D721Med (cell line): ENCODE measurements around the gene DVL1.

ENCODE experiments used
- DNase-seq: peaks from one replicate; pipeline ENCODE4 v3.0.0; 2011; ENCODE audit warnings: low spot score; ENCODE audit not compliant: insufficient read length
- FAIRE-seq: peaks from 2 replicates; lab custom pipeline; 2011; peaks lifted over from hg19 to GRCh38; lab: Jason Lieb, UNC
- TF ChIP-seq, protein P1 (sequence below): IDR thresholded peaks from 2 replicates; pipeline ENCODE4 v1.5.1; 2012; ENCODE audit warnings: mild to moderate bottlenecking, control low read depth; ENCODE audit not compliant: insufficient read depth; ENCODE audit errors: missing control alignments

DVL1 gene

DNA sequence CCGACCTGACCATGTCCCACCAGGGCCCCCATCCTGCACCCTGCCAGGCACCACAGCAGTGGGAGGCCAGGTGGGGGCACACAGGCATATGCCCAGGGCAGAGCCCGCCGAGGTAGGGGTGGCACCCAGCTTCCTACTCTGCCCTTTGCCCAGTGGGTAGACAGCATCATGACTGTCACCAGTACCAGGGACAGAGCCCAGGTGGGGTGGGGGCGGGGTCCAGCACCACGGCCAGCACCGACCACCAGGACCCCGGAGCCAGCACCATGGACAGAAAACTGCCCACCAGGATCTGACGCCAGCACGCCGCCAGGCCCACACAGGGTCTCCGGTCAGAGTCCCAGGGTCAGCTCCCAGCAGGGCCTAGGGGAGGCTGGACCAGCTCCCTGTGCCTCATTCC, 14.4 kb downstream of the DVL1 start:
- FAIRE-seq (no peak), DNase-seq (no peak)
- TF ChIP-seq, protein P1, sequence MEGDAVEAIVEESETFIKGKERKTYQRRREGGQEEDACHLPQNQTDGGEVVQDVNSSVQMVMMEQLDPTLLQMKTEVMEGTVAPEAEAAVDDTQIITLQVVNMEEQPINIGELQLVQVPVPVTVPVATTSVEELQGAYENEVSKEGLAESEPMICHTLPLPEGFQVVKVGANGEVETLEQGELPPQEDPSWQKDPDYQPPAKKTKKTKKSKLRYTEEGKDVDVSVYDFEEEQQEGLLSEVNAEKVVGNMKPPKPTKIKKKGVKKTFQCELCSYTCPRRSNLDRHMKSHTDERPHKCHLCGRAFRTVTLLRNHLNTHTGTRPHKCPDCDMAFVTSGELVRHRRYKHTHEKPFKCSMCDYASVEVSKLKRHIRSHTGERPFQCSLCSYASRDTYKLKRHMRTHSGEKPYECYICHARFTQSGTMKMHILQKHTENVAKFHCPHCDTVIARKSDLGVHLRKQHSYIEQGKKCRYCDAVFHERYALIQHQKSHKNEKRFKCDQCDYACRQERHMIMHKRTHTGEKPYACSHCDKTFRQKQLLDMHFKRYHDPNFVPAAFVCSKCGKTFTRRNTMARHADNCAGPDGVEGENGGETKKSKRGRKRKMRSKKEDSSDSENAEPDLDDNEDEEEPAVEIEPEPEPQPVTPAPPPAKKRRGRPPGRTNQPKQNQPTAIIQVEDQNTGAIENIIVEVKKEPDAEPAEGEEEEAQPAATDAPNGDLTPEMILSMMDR, result no peak

DNA sequence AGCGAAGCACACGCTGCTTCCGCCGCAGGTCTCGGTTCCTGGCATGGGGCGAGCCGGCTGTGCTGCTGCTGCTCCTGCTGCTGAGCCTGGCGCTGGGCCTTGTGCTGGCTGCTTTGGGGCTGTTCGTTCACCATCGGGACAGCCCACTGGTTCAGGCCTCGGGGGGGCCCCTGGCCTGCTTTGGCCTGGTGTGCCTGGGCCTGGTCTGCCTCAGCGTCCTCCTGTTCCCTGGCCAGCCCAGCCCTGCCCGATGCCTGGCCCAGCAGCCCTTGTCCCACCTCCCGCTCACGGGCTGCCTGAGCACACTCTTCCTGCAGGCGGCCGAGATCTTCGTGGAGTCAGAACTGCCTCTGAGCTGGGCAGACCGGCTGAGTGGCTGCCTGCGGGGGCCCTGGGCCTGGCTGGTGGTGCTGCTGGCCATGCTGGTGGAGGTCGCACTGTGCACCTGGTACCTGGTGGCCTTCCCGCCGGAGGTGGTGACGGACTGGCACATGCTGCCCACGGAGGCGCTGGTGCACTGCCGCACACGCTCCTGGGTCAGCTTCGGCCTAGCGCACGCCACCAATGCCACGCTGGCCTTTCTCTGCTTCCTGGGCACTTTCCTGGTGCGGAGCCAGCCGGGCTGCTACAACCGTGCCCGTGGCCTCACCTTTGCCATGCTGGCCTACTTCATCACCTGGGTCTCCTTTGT, 15.5 kb downstream of the DVL1 start:
- no peak for FAIRE-seq
- DNase-seq, result no peak
- TF ChIP-seq, protein P1, result no peak

DNA sequence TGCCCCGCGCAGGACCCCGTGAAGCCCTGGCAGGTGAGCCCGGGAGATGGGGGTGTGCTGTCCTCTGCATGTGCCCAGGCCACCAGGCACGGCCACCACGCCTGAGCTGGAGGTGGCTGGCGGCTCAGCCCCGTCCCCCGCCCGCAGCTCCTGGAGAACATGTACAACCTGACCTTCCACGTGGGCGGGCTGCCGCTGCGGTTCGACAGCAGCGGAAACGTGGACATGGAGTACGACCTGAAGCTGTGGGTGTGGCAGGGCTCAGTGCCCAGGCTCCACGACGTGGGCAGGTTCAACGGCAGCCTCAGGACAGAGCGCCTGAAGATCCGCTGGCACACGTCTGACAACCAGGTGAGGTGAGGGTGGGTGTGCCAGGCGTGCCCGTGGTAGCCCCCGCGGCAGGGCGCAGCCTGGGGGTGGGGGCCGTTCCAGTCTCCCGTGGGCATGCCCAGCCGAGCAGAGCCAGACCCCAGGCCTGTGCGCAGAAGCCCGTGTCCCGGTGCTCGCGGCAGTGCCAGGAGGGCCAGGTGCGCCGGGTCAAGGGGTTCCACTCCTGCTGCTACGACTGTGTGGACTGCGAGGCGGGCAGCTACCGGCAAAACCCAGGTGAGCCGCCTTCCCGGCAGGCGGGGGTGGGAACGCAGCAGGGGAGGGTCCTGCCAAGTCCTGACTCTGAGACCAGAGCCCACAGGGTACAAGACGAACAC, 16.3 kb downstream of the DVL1 start:
- FAIRE-seq, result no peak
- TF ChIP-seq, protein P1, result no peak
- no peak for DNase-seq

DNA sequence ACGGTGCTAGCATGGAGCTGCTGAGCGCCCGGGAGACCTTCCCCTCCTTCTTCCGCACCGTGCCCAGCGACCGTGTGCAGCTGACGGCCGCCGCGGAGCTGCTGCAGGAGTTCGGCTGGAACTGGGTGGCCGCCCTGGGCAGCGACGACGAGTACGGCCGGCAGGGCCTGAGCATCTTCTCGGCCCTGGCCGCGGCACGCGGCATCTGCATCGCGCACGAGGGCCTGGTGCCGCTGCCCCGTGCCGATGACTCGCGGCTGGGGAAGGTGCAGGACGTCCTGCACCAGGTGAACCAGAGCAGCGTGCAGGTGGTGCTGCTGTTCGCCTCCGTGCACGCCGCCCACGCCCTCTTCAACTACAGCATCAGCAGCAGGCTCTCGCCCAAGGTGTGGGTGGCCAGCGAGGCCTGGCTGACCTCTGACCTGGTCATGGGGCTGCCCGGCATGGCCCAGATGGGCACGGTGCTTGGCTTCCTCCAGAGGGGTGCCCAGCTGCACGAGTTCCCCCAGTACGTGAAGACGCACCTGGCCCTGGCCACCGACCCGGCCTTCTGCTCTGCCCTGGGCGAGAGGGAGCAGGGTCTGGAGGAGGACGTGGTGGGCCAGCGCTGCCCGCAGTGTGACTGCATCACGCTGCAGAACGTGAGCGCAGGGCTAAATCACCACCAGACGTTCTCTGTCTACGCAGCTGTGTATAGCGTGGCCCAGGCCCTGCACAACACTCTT, 17.0 kb downstream of the DVL1 start:
- DNase-seq (no peak), FAIRE-seq (no peak)
- TF ChIP-seq, protein P1, result no peak

DNA sequence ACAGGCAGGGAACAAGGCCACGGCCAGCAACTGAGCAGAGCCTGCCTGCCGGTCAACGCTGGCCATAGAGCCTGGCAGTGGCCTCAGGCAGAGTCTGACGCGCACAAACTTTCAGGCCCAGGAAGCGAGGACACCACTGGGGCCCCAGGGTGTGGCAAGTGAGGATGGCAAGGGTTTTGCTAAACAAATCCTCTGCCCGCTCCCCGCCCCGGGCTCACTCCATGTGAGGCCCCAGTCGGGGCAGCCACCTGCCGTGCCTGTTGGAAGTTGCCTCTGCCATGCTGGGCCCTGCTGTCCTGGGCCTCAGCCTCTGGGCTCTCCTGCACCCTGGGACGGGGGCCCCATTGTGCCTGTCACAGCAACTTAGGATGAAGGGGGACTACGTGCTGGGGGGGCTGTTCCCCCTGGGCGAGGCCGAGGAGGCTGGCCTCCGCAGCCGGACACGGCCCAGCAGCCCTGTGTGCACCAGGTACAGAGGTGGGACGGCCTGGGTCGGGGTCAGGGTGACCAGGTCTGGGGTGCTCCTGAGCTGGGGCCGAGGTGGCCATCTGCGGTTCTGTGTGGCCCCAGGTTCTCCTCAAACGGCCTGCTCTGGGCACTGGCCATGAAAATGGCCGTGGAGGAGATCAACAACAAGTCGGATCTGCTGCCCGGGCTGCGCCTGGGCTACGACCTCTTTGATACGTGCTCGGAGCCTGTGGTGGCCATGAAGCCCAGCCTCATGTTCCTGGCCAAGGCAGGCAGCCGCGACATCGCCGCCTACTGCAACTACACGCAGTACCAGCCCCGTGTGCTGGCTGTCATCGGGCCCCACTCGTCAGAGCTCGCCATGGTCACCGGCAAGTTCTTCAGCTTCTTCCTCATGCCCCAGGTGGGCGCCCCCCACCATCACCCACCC, 17.9 kb downstream of the DVL1 start, which contains the start of gene TAS1R3:
TAS1R3 (plus strand) TSS at position 213 of the 898 bp plus-strand sequence; CDS start at position 279, 66 bp downstream.
- DNase-seq (no peak), FAIRE-seq (no peak)
- TF ChIP-seq, protein P1, result no peak

DNA sequence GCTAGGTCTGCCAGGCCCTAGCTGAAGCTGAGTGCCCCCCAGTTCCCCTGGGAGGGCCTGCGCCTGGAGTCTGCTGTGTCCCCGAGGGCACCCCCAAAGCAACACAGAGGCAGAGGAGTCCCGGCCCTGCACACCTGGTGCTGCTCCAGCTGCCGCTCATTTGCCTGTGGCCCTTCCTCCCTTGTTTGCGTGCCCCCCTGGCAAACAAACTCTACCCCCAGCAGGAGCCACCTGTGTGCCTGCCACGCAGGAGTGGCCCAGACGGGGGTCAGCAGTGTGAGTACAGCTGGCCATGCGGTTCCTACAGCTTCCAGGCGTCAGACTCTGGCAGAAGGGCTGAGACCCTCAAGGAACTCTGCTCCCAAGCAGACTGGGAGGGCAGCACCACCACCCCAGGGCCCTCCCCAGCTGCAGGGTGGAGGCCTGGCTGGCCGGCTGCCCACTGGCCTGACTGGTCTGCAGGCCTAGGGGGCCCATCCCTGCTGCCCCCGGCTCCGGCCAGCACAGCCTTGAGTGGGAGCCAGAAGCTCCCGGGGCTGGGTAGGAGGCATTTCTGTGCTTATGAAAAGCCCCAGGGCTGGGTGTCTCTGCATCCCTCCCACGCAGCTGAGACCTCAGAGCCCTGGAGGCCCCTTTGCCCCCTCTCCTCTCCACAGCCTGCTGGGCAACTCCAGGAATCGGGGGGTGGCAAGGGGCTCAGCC, 18.7 kb downstream of the DVL1 start:
- DNase-seq (no peak), FAIRE-seq (no peak)
- TF ChIP-seq, protein P1, result no peak
